GM12878 (cell line): ENCODE data around the gene FOXF1. TPM values are rescaled to one million over a fixed set of nuclear protein-coding genes. Genes with fewer than 3 reads are reported as not detected.
A peak's percentile ranks its signal among the peaks of the same experiment; 100 is the strongest.

Source experiments
- ATAC-seq: fragments of 200-7000 bp; cut with Tn5 transposase; 3 replicates; pipeline ENCODE4 v1.9.1; 2020; ENCODE audit warnings: mild to moderate bottlenecking, moderate library complexity
- BruUV-seq: library from RNA; stranded (reverse); fragments of 400-500 nt; replicated peaks from 2 replicates; lab custom pipeline; 2021; lab: Mats Ljungman, UMichigan
- CTCF ChIA-PET: fragments of 300-600 bp; sonication (Branson Sonifier 250); formaldehyde crosslinking; extraction: SDS; loops from one replicate; lab custom pipeline; 2021; ENCODE audit warnings: inconsistent platforms; lab: Yijun Ruan, JAX
- POLR2A ChIA-PET: fragments of 350-600 bp; formaldehyde crosslinking; extraction: SDS; loops from one replicate; lab custom pipeline; 2021; ENCODE audit warnings: inconsistent platforms; lab: Charles Lee
- RAD21 ChIA-PET: fragments of 300-600 bp; sonication (Branson Sonifier 250); formaldehyde crosslinking; loops from one replicate; lab custom pipeline; 2023; ENCODE audit warnings: antibody characterized with exemption; ENCODE audit not compliant: unreplicated experiment; lab: Charles Lee
- SMC1A ChIA-PET: fragments of 300-600 bp; sonication (Branson Sonifier 250); formaldehyde crosslinking; loops from one replicate; lab custom pipeline; 2023; ENCODE audit not compliant: unreplicated experiment, uncharacterized antibody; lab: Charles Lee
- DNase-seq: peaks from one replicate; pipeline ENCODE4 v3.0.0-alpha.2; 2011; ENCODE audit warnings: low read depth, low spot score
- FAIRE-seq: peaks from 3 replicates; lab custom pipeline; 2011; peaks lifted over from hg19 to GRCh38; lab: Jason Lieb, UNC
- H2AFZ ChIP-seq: 2 replicates; pipeline ENCODE4 v1.6.0; 2011; ENCODE audit warnings: low read depth, low read length, control low read depth; ENCODE audit not compliant: control insufficient read depth
- H3K27ac ChIP-seq: 2 replicates; pipeline ENCODE4 v1.5.1; 2011; ENCODE audit warnings: control low read depth; ENCODE audit not compliant: control insufficient read depth, insufficient read depth
- H3K27me3 ChIP-seq, 2 experiments: replicated peaks in 1 of 2; 2 replicates each; pipeline versions ENCODE4 v1.6.0 to v1.6.1; 2011; ENCODE audit warnings: low read length in 1 of 2; ENCODE audit not compliant: control insufficient read depth in 2 of 2, insufficient read depth in 2 of 2
- H3K36me3 ChIP-seq, 2 experiments: 2 replicates each; pipeline ENCODE4 v1.5.1; 2011; ENCODE audit warnings: low read length in 1 of 2; ENCODE audit not compliant: control insufficient read depth in 2 of 2, insufficient read depth in 2 of 2
- H3K4me1 ChIP-seq: 2 replicates; pipeline ENCODE4 v1.6.1; 2011; ENCODE audit warnings: mild to moderate bottlenecking, low read length, moderate library complexity, mixed read lengths; ENCODE audit not compliant: control insufficient read depth, insufficient read depth
- H3K4me2 ChIP-seq: 2 replicates; pipeline ENCODE4 v1.6.0; 2011; ENCODE audit warnings: control low read depth; ENCODE audit not compliant: control insufficient read depth, insufficient read depth
- H3K4me3 ChIP-seq: fragments of 200-600 bp; sonication (generic); 2 replicates; pipeline ENCODE4 v1.5.1; 2016
- H3K79me2 ChIP-seq: 2 replicates; pipeline ENCODE4 v1.6.0; 2011; ENCODE audit warnings: low read length; ENCODE audit not compliant: control insufficient read depth, insufficient read depth
- H3K9ac ChIP-seq: 2 replicates; pipeline ENCODE4 v1.8.0; 2011; ENCODE audit warnings: low read length, control low read depth, mixed read lengths; ENCODE audit not compliant: control insufficient read depth, insufficient read depth
- H3K9me3 ChIP-seq: replicated peaks from 3 replicates; pipeline ENCODE4 v1.5.1; 2011; ENCODE audit warnings: mild to moderate bottlenecking, low read length; ENCODE audit not compliant: control insufficient read depth, insufficient read depth
- H4K20me1 ChIP-seq: 2 replicates; pipeline ENCODE4 v1.6.0; 2011; ENCODE audit not compliant: control insufficient read depth, insufficient read depth
- ASH2L ChIP-seq: fragments of 300-600, 200-600 bp; sonication (generic); IDR thresholded peaks from 2 replicates; pipeline ENCODE4 v1.6.1; 2017; ENCODE audit warnings: low read depth, mild to moderate bottlenecking, borderline replicate concordance
- BHLHE40 ChIP-seq, 2 experiments: fragments of 450-650 bp in 1 of 2; IDR thresholded peaks; 2 replicates each; pipeline ENCODE4 v1.6.1; 2011 to 2017; ENCODE audit warnings: low read depth in 2 of 2, borderline replicate concordance in 1 of 2, improper control_type of control experiment in 1 of 2, low read length in 1 of 2, mild to moderate bottlenecking in 1 of 2
- CEBPB ChIP-seq, 2 experiments: fragments of 150-350 bp in 1 of 2; IDR thresholded peaks; 2 replicates each; pipeline ENCODE4 v1.6.1; 2012 to 2014; ENCODE audit warnings: low read depth in 2 of 2, low read length in 2 of 2, borderline replicate concordance in 1 of 2, inconsistent platforms in 1 of 2
- CREM ChIP-seq: IDR thresholded peaks from 2 replicates; pipeline ENCODE4 v1.6.1; 2014; ENCODE audit warnings: antibody characterized with exemption, low read depth
- GATAD2B ChIP-seq: fragments of 450-650 bp; conservative IDR thresholded peaks from 2 replicates; pipeline ENCODE4 v1.6.1; 2017; ENCODE audit warnings: low read depth, mild to moderate bottlenecking, moderate library complexity
- JUND ChIP-seq: IDR thresholded peaks from 2 replicates; pipeline ENCODE4 v1.6.1; 2012; ENCODE audit warnings: low read depth, mild to moderate bottlenecking, low read length, improper control_type of control experiment, moderate library complexity
- MEF2B ChIP-seq: fragments of 450-650 bp; IDR thresholded peaks from 2 replicates; pipeline ENCODE4 v1.6.1; 2018; ENCODE audit warnings: mild to moderate bottlenecking, moderate library complexity; ENCODE audit not compliant: partially characterized antibody, poor library complexity, severe bottlenecking
- NR2F1 ChIP-seq: fragments of 450-650 bp; conservative IDR thresholded peaks from 2 replicates; pipeline ENCODE4 v1.6.1; 2017; ENCODE audit warnings: mild to moderate bottlenecking
- NRF1 ChIP-seq: conservative IDR thresholded peaks from 2 replicates; pipeline ENCODE4 v1.6.1; 2011; ENCODE audit warnings: mild to moderate bottlenecking, low read depth, low read length, improper control_type of control experiment
- RBBP5 ChIP-seq: fragments of 200-600 bp; sonication (generic); conservative IDR thresholded peaks from 2 replicates; pipeline ENCODE4 v1.6.1; 2016
- SIX5 ChIP-seq: IDR thresholded peaks from 2 replicates; pipeline ENCODE4 v1.6.1; 2011; ENCODE audit warnings: mild to moderate bottlenecking, low read depth, low read length, moderate library complexity; ENCODE audit not compliant: severe bottlenecking
- SREBF1 ChIP-seq: IDR thresholded peaks from 2 replicates; pipeline ENCODE4 v1.6.1; 2012; ENCODE audit warnings: mild to moderate bottlenecking, low read length
- YBX1 ChIP-seq: fragments of 450-650 bp; IDR thresholded peaks from 2 replicates; pipeline ENCODE4 v1.6.1; 2016; ENCODE audit warnings: antibody characterized with exemption
- ZNF217 ChIP-seq: fragments of 450-650 bp; IDR thresholded peaks from 2 replicates; pipeline ENCODE4 v1.6.1; 2017; ENCODE audit warnings: antibody characterized with exemption, mild to moderate bottlenecking
- ZNF274 ChIP-seq: IDR thresholded peaks from one replicate; pipeline ENCODE4 v1.8.0; 2011; ENCODE audit not compliant: insufficient read length, insufficient read depth
- WGBS: methylation state at CpG from one replicate; pipeline ENCODE4 v1.1.6; 2016; ENCODE audit warnings: low lambda C conversion rate; ENCODE audit not compliant: insufficient replicate concordance, insufficient coverage; ENCODE audit errors: missing lambda C conversion rate; 5-methylcytosine and 5-hydroxymethylcytosine counted together
- in situ Hi-C: fragments of 300-500 bp; cut with MboI; formaldehyde crosslinking; loops from 9 replicates; pipeline ENCODE4 v1.14.3; 2018; ENCODE audit warnings: mixed read lengths
- intact Hi-C: fragments of 100-400 bp; cut with micrococcal nuclease; formaldehyde crosslinking; loops from one replicate; pipeline ENCODE4 v1.14.2; 2022; ENCODE audit not compliant: unreplicated experiment
- polyA plus RNA-seq, 11 experiments: library from polyadenylated mRNA; depleted of rRNA in 4 of 11; unstranded in 6 of 11; stranded (reverse) in 5 of 11; fragments of >200 nt; fragmentation: Nextera tagmentation in 4 of 11; fragmentation: Illumina TruSeq in 1 of 11; extraction: Ambion mirVana in 4 of 11; extraction: Trizol in 1 of 11; gene quantifications; 1 replicate in 1 of 11; 2 replicates in 10 of 11; pipeline versions ENCODE4 v1.2.1 to v1.2.3, GENCODE V29; 2011 to 2016; ENCODE audit warnings: inconsistent platforms in 2 of 11, missing spikeins in 2 of 11, low read depth in 1 of 11
- total RNA-seq, 4 experiments: library from RNA; depleted of rRNA in 3 of 4; stranded (reverse); fragments of >200 nt in 3 of 4; fragmentation: Illumina TruSeq in 1 of 4; extraction: Trizol in 1 of 4; gene quantifications; 2 replicates each; pipeline versions ENCODE4 v1.2.1 to v1.2.3, GENCODE V29; 2013 to 2021
- TF ChIP-seq, protein P1 (sequence below): fragments of 450-650 bp; conservative IDR thresholded peaks from 2 replicates; pipeline ENCODE4 v1.6.1; 2017; ENCODE audit warnings: mild to moderate bottlenecking, moderate library complexity
- TF ChIP-seq, protein P2 (sequence below): fragments of 450-650 bp; IDR thresholded peaks from 2 replicates; pipeline ENCODE4 v1.6.1; 2017; ENCODE audit warnings: mild to moderate bottlenecking, moderate library complexity

Gene FOXF1
- total and polyA plus RNA-seq, 10 of the 15 experiments (the other 5 are each of a cell fraction or from before 2014, with no cell fraction given): 0.01 TPM; not detected in 9

DNA sequence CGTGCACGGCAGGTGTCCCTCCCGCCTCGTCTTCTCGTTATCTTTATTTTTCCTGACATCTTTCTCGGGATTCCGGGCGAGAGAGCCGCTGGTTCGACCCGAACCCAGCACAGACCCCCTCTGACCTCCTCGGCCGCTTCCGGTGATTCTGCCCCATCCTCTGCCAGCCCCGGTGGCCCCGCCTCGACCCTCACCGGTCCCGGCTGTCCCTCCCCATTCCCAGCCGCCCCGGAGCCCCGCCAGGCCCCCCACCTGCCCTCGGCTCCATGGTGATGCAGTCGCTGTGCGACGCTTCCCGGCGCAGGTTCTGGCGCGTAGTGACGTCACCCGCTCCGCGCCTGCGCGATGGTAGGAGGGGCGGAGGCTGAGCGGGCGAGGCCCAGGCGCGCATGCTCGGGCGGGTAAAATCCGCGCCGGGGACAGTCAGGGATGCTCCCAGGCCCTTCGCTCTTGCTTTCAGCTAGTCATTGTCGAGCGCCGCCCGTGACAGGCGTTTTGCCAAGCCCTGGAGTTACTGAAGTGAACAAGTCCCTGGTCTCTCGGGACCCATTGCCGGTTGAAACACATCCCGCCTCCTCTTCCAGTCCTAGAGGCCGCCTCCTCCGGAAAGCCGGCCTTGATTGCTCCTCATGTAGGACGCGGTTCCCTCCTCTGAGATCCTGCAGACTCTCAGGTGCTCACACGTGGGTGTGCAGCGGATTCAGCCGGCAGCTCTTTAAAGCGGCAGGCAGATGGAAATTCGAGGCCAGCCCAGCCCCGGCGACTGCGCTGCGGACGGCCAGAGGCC is 44.8 kb downstream of the FOXF1 start, which contains the start of gene MTHFSD:
Gene MTHFSD (minus strand): TSS at position 319 of the 787 bp plus-strand sequence. CDS start 51 bp downstream, at position 268.
- Histone ChIP-seq H3K27me3 (no peaks in the 10 kb centered on the region), H3K4me3 (peak within 1 kb of the TSS; percentile 92), H3K36me3 (peaks cover 0 to 6% of the 10 kb centered on the region in 2 experiments; a peak in 1 of 4 replicates), H3K9ac (peak within 1 kb of the TSS; percentile 93), H2AFZ (peak within 1 kb of the TSS; percentile 95), H3K79me2 (peaks cover 10% of the 10 kb centered on the region), H3K4me2 (peak within 1 kb of the TSS; percentile 99), H3K4me1 (no peaks in the 10 kb centered on the region; the same call in 1 of the 2 replicates), H4K20me1 (no peaks in the 10 kb centered on the region), H3K27ac (peak within 1 kb of the TSS; percentile 81), H3K9me3 (no peaks in the 10 kb centered on the region; the same call in 2 of the 3 replicates)
- ATAC-seq (peak; percentile 98), DNase-seq (peak; percentile 74), FAIRE-seq (peak; percentile 89)
- ChIA-PET RAD21 (interaction anchor here (0.6 kb wide), 1 partner anchor 1215 kb away, joined by 4 read pairs; no protein-coding TSS in a partner anchor), CTCF (interaction anchor here (1.5 to 1.7 kb wide), 2 partner anchors 9 to 507 kb away, joined by 3 to 6 read pairs; no protein-coding TSS in a partner anchor), SMC1A (interaction anchor here (0.8 kb wide), 1 partner anchor 9 kb away, joined by 3 read pairs; no protein-coding TSS in a partner anchor), POLR2A (interaction anchor here (0.9 kb wide), 1 partner anchor 210 kb away, joined by 3 read pairs; no protein-coding TSS in a partner anchor)
- TSS peak; percentile 98 for BruUV-seq
- in situ Hi-C loops: loop anchor here (10.0 kb wide), 1 partner anchor 840 kb away; the partner anchor contains the start of gene MAP1LC3B
- 8% methylated on average over 65 of the region's 70 CpGs for WGBS
- intact Hi-C loops: no loop called here
- TF ChIP-seq ZNF274 (no peak), RBBP5 (no peak), JUND (0 out of 2 replicates have a peak, but pooled peaks have one; percentile 62), CEBPB (IDR thresholded peaks at IDR 0.05; ENCODE audit: borderline replicate concordance in 1 of 2, low read depth in 2 of 2, low read length in 2 of 2) (no peak), CREM (peak; percentile 100), SIX5 (peak; percentile 35), NRF1 (peak; percentile 97), BHLHE40 (IDR thresholded peaks at IDR 0.05; ENCODE audit: borderline replicate concordance in 1 of 2, low read depth in 2 of 2, low read length in 1 of 2) (0 out of 4 replicates have a peak, but pooled peaks of 1 of the 2 experiments have one; percentile 39), NR2F1 (0 out of 2 replicates have a peak, but pooled peaks have one; percentile 34), ASH2L (no peak), YBX1 (no peak), GATAD2B (peak; percentile 34; the same call in 1 of the 2 replicates), SREBF1 (no peak), MEF2B (peak; percentile 19), ZNF217 (no peak)
- TF ChIP-seq, protein P1, sequence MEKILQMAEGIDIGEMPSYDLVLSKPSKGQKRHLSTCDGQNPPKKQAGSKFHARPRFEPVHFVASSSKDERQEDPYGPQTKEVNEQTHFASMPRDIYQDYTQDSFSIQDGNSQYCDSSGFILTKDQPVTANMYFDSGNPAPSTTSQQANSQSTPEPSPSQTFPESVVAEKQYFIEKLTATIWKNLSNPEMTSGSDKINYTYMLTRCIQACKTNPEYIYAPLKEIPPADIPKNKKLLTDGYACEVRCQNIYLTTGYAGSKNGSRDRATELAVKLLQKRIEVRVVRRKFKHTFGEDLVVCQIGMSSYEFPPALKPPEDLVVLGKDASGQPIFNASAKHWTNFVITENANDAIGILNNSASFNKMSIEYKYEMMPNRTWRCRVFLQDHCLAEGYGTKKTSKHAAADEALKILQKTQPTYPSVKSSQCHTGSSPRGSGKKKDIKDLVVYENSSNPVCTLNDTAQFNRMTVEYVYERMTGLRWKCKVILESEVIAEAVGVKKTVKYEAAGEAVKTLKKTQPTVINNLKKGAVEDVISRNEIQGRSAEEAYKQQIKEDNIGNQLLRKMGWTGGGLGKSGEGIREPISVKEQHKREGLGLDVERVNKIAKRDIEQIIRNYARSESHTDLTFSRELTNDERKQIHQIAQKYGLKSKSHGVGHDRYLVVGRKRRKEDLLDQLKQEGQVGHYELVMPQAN: no peak
- TF ChIP-seq, protein P2, sequence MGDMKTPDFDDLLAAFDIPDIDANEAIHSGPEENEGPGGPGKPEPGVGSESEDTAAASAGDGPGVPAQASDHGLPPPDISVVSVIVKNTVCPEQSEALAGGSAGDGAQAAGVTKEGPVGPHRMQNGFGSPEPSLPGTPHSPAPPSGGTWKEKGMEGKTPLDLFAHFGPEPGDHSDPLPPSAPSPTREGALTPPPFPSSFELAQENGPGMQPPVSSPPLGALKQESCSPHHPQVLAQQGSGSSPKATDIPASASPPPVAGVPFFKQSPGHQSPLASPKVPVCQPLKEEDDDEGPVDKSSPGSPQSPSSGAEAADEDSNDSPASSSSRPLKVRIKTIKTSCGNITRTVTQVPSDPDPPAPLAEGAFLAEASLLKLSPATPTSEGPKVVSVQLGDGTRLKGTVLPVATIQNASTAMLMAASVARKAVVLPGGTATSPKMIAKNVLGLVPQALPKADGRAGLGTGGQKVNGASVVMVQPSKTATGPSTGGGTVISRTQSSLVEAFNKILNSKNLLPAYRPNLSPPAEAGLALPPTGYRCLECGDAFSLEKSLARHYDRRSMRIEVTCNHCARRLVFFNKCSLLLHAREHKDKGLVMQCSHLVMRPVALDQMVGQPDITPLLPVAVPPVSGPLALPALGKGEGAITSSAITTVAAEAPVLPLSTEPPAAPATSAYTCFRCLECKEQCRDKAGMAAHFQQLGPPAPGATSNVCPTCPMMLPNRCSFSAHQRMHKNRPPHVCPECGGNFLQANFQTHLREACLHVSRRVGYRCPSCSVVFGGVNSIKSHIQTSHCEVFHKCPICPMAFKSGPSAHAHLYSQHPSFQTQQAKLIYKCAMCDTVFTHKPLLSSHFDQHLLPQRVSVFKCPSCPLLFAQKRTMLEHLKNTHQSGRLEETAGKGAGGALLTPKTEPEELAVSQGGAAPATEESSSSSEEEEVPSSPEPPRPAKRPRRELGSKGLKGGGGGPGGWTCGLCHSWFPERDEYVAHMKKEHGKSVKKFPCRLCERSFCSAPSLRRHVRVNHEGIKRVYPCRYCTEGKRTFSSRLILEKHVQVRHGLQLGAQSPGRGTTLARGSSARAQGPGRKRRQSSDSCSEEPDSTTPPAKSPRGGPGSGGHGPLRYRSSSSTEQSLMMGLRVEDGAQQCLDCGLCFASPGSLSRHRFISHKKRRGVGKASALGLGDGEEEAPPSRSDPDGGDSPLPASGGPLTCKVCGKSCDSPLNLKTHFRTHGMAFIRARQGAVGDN: peak; percentile 83
